Small intestine (tissue), 7 donors: ENCODE data around the gene ABR. TPM values are rescaled to one million over a fixed set of nuclear protein-coding genes. Genes with fewer than 3 reads are reported as not detected.

Experiments
- DNase-seq, 2 donors: peaks; one replicate each; pipeline versions ENCODE4 v3.0.0 to v3.0.0-alpha.2; 2013
- FAIRE-seq: peaks from 2 replicates; lab custom pipeline; 2012; peaks lifted over from hg19 to GRCh38; lab: Jason Lieb, UNC
- H3K27ac ChIP-seq, 3 donors: one replicate each; pipeline ENCODE4 v1.5.1; 2013; ENCODE audit warnings: low read length in 2 of 3, mild to moderate bottlenecking in 2 of 3, control low read depth in 1 of 3, inconsistent platforms in 1 of 3, low read depth in 1 of 3, moderate library complexity in 1 of 3
- H3K27me3 ChIP-seq, 3 donors: one replicate each; pipeline ENCODE4 v1.6.1; 2013; ENCODE audit warnings: low read length in 3 of 3, inconsistent platforms in 1 of 3; ENCODE audit not compliant: control insufficient read depth in 3 of 3, insufficient read depth in 3 of 3
- H3K36me3 ChIP-seq, 3 donors: one replicate each; pipeline ENCODE4 v1.6.1; 2013; ENCODE audit warnings: low read length in 3 of 3, inconsistent platforms in 1 of 3, low read depth in 1 of 3, mild to moderate bottlenecking in 1 of 3, moderate library complexity in 1 of 3; ENCODE audit not compliant: control insufficient read depth in 3 of 3, insufficient read depth in 2 of 3
- H3K4me1 ChIP-seq, 3 donors: one replicate each; pipeline ENCODE4 v1.6.1; 2013; ENCODE audit warnings: low read length in 2 of 3, inconsistent platforms in 1 of 3, low read depth in 1 of 3, mild to moderate bottlenecking in 1 of 3, moderate library complexity in 1 of 3; ENCODE audit not compliant: control insufficient read depth in 3 of 3, insufficient read depth in 2 of 3
- H3K4me3 ChIP-seq, 3 donors: one replicate each; pipeline ENCODE4 v1.5.1; 2013; ENCODE audit warnings: low read length in 3 of 3, control low read depth in 1 of 3, inconsistent platforms in 1 of 3, low read depth in 1 of 3, mild to moderate bottlenecking in 1 of 3, moderate library complexity in 1 of 3
- H3K9me3 ChIP-seq, 2 donors: one replicate each; pipeline ENCODE4 v1.6.1; 2013; ENCODE audit warnings: low read depth in 1 of 2, low read length in 1 of 2; ENCODE audit not compliant: control insufficient read depth in 2 of 2, insufficient read depth in 1 of 2
- WGBS, 3 donors: extraction: QIAGEN DNeasy Blood & Tissue Kit; methylation state at CpG; one replicate each; pipeline ENCODE4 v1.1.7; 2013; 5-methylcytosine and 5-hydroxymethylcytosine counted together
- polyA plus RNA-seq, 4 donors: library from polyadenylated mRNA; stranded (reverse) in 3 of 4; unstranded in 1 of 4; fragments of 200-250 nt in 3 of 4; fragments of 120-200 nt in 1 of 4; gene quantifications; one replicate each; pipeline versions ENCODE4 v1.2.1 to v1.2.3, GENCODE V29; 2013
- donor health status: healthy with polysubstance abuse.
- donor health status: control.
- donor health status: control.
- donor health status: Bipolar disorder and iron deficiency.
- donor health status: healthy.

The ABR gene
- polyA plus RNA-seq, 4 donors: 69.8 to 131 (median 83.5) TPM

DNA sequence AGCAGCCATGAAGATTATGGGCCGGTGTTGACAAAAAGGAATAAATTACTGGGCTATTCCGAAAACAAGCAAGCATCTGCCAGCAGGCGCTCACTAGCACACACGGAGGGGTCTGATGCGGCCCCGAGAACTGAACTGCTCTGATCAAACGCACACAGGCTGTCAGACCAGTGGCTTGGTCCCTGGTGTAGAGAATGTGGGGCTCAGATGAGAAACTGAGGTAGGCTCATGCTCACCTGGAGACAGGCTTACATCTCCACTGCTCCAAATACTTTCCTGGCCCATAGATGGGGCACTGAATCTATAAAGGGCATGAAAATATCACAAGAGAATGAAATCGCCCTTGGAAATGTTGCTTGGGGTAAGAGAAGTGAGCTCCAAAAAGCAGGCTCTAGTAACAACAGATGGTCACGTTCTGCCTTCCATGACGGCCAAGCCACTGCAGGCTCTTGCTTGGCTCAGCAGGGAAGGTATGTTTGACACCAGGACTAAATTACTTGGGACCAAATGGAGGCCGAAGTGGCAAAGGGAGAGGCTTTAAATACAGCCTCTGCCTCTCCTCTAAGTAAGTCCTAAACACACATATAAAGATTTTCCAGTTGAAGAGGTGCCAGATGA lies 5.4 kb downstream of the ABR start:
- H3K27ac ChIP-seq: no peak overlapping the region
- H3K4me1 ChIP-seq: peaks cover 0 to 10% (median 0%) of the 10 kb centered on the region in 3 donors
- no peak overlapping the region for H3K4me3 ChIP-seq
- no peak for DNase-seq
- peaks cover 0 to 4% (median 0%) of the 10 kb centered on the region in 3 donors for H3K36me3 ChIP-seq
- H3K9me3 ChIP-seq: no peaks in the 10 kb centered on the region
- peaks cover 0 to 30% (median 0%) of the 10 kb centered on the region in 3 donors for H3K27me3 ChIP-seq
- no peak for FAIRE-seq
- 86 to 89% (median 89%) methylated on average over 11 of the region's 11 CpGs for WGBS, 3 donors

DNA sequence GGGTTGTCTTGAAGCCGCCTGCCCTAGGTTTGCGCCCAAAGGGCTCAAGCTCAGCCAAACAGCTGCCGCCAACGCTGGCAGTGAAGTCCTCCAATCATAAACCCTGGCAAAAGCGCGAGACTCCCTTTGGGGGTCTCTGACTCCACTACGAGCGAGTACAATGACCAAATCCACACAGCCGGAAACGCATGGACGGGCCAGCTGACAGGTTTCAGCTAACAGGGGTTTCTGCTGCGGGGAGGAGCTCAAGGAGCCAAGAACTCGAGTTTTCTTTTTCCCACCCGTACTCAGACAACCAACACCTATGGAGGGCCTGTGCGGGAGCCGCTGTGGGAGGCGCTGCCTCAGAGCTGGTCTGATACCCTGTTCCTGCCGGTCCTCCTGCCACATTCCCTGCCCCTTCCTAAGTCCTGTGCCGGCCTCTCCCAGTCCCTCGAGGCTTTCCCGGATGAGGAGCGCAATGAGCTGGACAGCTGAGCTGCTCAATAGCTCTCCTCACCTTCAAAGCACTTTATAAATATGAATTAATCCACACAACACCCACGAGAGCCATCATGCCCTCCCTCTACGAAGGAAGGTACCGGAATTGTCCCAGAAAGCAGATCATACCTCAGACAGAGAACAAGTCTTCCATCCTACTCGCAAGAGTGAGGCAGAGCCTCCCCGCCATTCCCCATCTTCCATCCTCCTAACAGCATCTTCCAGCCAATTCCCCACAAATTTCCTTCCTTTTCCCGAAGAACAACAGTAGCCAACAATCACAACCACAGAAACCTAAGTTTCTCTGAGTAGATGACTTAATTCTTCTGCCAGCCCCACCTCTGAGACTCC lies 6.1 kb downstream of the ABR start:
- Histone ChIP-seq H3K27ac (no peak overlapping the region), H3K4me3 (no peak overlapping the region), H3K27me3 (peaks cover 0 to 23% (median 0%) of the 10 kb centered on the region in 3 donors), H3K36me3 (peaks cover 0 to 4% (median 0%) of the 10 kb centered on the region in 3 donors), H3K4me1 (peaks cover 0 to 3% (median 0%) of the 10 kb centered on the region in 3 donors), H3K9me3 (no peaks in the 10 kb centered on the region)
- DNase-seq: no peak
- WGBS, 3 donors: 84 to 88% (median 85%) methylated on average over 28 of the region's 28 CpGs
- no peak for FAIRE-seq

DNA sequence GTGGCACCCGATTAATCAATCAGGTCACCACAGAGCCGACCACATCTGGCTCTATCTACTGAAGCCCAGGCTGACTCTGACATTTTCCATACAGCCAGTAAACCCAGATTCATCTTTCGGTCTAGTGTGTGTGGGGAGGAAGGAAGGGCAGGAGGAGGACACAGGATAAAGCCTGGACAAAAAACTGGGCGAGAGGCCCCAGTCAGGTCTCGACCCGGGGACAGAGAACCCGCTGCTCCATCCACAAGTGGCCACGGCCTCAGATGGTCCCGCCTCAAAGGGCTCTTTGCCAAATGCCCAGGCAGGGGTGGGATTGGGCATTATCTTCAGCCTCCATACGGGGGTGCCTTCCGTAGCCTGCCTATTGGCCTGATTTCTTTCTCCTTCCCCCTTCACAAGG lies 7.8 kb downstream of the ABR start:
- DNase-seq: no peak
- Histone ChIP-seq H3K9me3 (no peaks in the 10 kb centered on the region), H3K36me3 (peaks cover 0 to 2% (median 0%) of the 10 kb centered on the region in 3 donors), H3K27me3 (peaks cover 0 to 10% (median 0%) of the 10 kb centered on the region in 3 donors), H3K27ac (no peak overlapping the region), H3K4me3 (no peak overlapping the region), H3K4me1 (no peaks in the 10 kb centered on the region)
- no peak for FAIRE-seq
- 75 to 89% (median 80%) methylated on average over 11 of the region's 11 CpGs for WGBS, 3 donors

DNA sequence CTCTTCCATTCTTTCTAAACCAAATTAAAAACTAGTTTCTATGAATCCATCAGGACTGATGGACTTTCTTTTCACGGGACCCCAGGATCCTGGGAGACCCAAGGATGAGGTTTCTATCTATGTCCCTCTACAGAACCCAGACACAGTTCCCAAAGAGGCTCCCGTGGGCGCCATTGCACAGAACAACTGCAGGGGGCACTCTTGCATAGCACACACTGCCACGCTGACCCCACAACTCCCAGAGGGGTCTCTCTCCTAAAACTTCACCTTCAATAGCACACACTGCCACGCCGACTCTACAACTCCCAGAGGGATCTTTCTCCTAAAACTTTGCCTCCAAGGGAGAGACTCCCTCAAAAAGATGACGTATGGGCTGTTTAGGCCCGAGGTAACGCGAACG lies 9.0 kb downstream of the ABR start:
- H3K9me3 ChIP-seq: no peaks in the 10 kb centered on the region
- FAIRE-seq (no peak), DNase-seq (no peak)
- H3K4me1 ChIP-seq: no peaks in the 10 kb centered on the region
- peaks cover 0 to 7% (median 0%) of the 10 kb centered on the region in 3 donors for H3K27me3 ChIP-seq
- no peak overlapping the region for H3K27ac ChIP-seq
- H3K36me3 ChIP-seq: peaks cover 0 to 3% (median 2%) of the 10 kb centered on the region in 3 donors
- 90 to 94% (median 91%) methylated on average over 11 of the region's 11 CpGs for WGBS, 3 donors
- no peak overlapping the region for H3K4me3 ChIP-seq

DNA sequence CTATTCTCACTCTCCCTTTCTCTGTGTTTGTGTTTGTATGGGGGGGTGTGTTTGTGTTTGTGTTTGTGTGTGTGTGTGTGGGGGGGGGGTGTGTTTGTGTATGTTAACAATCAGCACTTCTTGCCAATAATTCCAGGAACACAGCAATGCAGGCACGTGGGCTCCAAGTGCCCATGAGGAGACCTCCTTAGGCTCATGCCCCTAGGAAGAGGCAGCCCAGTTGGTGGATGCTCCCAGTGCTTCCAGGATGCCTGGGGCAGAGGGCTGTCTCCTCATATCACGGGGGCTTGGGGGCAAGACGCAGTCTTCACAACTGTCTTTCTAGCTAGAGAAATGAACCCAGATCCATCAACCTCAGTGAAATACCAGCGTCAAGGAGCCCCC lies 9.9 kb downstream of the ABR start:
- H3K27me3 ChIP-seq: peaks cover 0 to 7% (median 0%) of the 10 kb centered on the region in 3 donors
- H3K4me1 ChIP-seq: no peaks in the 10 kb centered on the region
- no peak for DNase-seq
- H3K36me3 ChIP-seq: peaks cover 0 to 3% (median 0%) of the 10 kb centered on the region in 3 donors
- no peaks in the 10 kb centered on the region for H3K9me3 ChIP-seq
- no peak overlapping the region for H3K27ac ChIP-seq
- 84 to 88% (median 85%) methylated on average over 4 of the region's 4 CpGs for WGBS, 3 donors
- no peak for FAIRE-seq
- H3K4me3 ChIP-seq: no peak overlapping the region

DNA sequence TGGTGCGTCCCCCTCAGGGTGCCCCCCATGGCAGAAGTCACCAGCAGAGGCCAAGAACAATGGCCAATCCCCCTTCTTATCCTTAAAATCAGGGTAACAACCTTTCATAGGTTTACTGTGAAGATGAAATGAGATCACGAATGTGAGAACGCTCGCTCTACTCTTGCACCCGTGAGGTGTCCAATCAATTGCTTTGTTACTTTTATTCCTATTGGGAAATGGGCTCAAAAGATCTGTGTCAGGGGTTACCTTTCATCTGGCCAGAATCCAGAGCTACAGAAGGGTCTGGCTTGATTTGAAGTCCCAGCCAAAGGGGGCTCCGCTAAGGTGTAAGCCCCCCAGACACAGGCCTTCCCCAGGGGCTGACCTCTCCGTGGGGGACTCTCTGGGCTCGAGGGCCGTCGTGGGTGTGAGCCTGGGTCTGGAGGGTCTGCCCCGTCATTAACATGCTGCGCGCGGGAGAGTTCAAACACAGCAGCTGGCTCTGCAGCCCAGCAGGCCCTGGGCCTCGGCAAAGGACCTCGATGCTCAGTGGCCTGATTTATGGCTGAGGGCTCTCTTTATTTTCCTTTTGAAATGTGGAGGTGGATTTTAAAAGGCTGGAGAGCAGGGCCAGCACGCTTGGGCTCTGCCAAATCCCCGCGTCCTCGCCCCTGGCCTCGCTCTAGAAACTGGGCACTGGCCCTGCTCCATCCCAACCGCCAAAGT lies 10.4 kb downstream of the ABR start:
- peaks cover 0 to 7% (median 0%) of the 10 kb centered on the region in 3 donors for H3K27me3 ChIP-seq
- no peak overlapping the region for H3K27ac ChIP-seq
- no peak overlapping the region for H3K4me3 ChIP-seq
- no peaks in the 10 kb centered on the region for H3K9me3 ChIP-seq
- no peak for FAIRE-seq
- 85 to 89% (median 86%) methylated on average over 22 of the region's 22 CpGs for WGBS, 3 donors
- DNase-seq: no peak
- H3K36me3 ChIP-seq: peaks cover 0 to 3% (median 0%) of the 10 kb centered on the region in 3 donors
- no peaks in the 10 kb centered on the region for H3K4me1 ChIP-seq

DNA sequence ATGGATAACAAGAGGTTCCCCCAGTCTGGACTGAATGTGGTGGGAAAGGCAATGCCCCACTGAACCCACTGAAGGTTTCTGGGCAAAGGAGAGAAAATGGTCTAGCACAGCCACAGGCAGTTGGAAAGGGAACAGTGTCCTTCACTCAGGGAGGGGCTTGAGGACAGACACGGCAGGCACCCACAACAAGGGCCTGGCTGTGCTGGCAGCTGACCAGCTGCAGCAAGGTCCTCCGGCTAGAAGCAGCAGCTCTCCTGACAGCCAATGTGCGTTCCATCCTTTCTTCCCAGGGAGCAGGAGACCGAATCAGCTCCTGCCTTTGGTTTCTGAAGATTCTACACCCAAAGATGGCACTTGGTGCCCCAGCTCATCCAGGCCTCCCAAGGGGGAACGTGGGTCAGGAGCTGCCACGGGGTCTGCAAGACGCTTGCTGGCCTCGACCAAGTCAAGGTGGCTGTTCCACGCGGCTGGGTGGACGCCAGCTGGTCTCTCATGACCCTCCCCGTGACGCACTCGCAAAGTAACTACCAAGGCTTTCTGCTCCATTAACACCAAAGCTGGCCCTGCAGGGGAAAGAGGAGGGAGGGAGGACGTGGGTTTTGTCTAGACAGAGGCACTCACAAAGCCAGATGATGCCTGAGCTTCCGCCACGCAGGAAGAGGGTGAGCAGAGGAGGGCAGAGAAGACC lies 11.1 kb downstream of the ABR start:
- H3K4me1 ChIP-seq: no peaks in the 10 kb centered on the region
- H3K9me3 ChIP-seq: no peaks in the 10 kb centered on the region
- no peak overlapping the region for H3K27ac ChIP-seq
- peaks cover 0 to 3% (median 0%) of the 10 kb centered on the region in 3 donors for H3K36me3 ChIP-seq
- DNase-seq: no peak
- no peak for FAIRE-seq
- peaks cover 0 to 7% (median 0%) of the 10 kb centered on the region in 3 donors for H3K27me3 ChIP-seq
- no peak overlapping the region for H3K4me3 ChIP-seq
- WGBS, 3 donors: 87 to 89% (median 89%) methylated on average over 17 of the region's 17 CpGs

DNA sequence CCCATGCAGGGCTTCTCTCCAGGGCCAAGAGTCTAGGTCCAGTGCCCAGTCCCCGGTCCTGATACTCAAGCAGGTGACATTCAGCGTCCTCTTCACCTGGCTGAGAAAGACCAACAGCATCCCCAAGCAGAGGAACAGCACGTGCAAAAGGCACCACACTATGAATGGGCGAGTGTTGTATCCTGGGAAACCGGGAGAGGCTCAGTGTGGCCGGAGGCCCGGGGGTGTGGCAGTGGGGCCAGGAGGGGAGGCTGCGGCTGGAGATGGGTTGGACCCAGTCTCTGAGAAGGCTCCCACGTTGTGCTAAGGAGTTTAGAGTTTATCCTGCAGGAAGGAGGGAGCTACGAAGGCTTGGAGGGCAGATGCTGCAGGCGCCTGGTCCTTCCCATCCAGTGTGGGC lies 13.5 kb downstream of the ABR start:
- Histone ChIP-seq H3K36me3 (peaks cover 0 to 3% (median 0%) of the 10 kb centered on the region in 3 donors), H3K27ac (no peak overlapping the region), H3K4me1 (no peaks in the 10 kb centered on the region), H3K9me3 (no peaks in the 10 kb centered on the region), H3K4me3 (no peak overlapping the region), H3K27me3 (peaks cover 0 to 7% (median 0%) of the 10 kb centered on the region in 3 donors)
- WGBS, 3 donors: 55 to 68% (median 67%) methylated on average over 11 of the region's 11 CpGs
- no peak for FAIRE-seq
- DNase-seq: no peak
